KMS-11 (cell line): ENCODE data around the gene FRMPD4.

ENCODE experiments used
- H2AFZ ChIP-seq: fragments of 200-600 bp; sonication (generic); 2 replicates; pipeline ENCODE4 v1.6.1; 2016; ENCODE audit warnings: antibody characterized with exemption, mixed run types, low read depth
- H3K27ac ChIP-seq: fragments of 200-600 bp; sonication (generic); 2 replicates; pipeline ENCODE4 v1.6.1; 2016; ENCODE audit warnings: mild to moderate bottlenecking, mixed run types
- H3K27me3 ChIP-seq: fragments of 200-600 bp; sonication (generic); 2 replicates; pipeline ENCODE4 v1.6.1; 2017; ENCODE audit warnings: mild to moderate bottlenecking, low read depth, mixed run types, moderate library complexity; ENCODE audit not compliant: insufficient read depth
- H3K36me3 ChIP-seq: fragments of 200-600 bp; sonication (generic); 2 replicates; pipeline ENCODE4 v1.6.1; 2017; ENCODE audit warnings: mild to moderate bottlenecking, mixed run types; ENCODE audit not compliant: insufficient read depth
- H3K4me1 ChIP-seq: fragments of 200-600 bp; sonication (generic); 2 replicates; pipeline ENCODE4 v1.6.1; 2016; ENCODE audit warnings: mild to moderate bottlenecking, low read depth, mixed run types; ENCODE audit not compliant: poor library complexity, severe bottlenecking
- H3K4me2 ChIP-seq: fragments of 200-600 bp; sonication (generic); 2 replicates; pipeline ENCODE4 v1.7.0; 2016; ENCODE audit warnings: mild to moderate bottlenecking, mixed run types
- H3K4me3 ChIP-seq: fragments of 200-600 bp; sonication (generic); IDR thresholded peaks from 2 replicates; pipeline ENCODE4 v1.6.1; 2017; ENCODE audit warnings: low read depth, low read length, mixed read lengths; ENCODE audit not compliant: insufficient read depth
- H3K79me2 ChIP-seq: fragments of 200-600 bp; sonication (generic); 2 replicates; pipeline ENCODE4 v1.6.1; 2016; ENCODE audit warnings: low read depth, mixed run types; ENCODE audit not compliant: insufficient read depth
- H3K9ac ChIP-seq: fragments of 200-600 bp; sonication (generic); 2 replicates; pipeline ENCODE4 v1.6.1; 2016; ENCODE audit warnings: mild to moderate bottlenecking, mixed run types
- H4K20me1 ChIP-seq: fragments of 200-600 bp; sonication (generic); 2 replicates; pipeline ENCODE4 v1.6.1; 2016; ENCODE audit warnings: mild to moderate bottlenecking, mixed run types; ENCODE audit not compliant: insufficient read depth
- CTCF ChIP-seq: fragments of 200-600 bp; sonication (generic); conservative IDR thresholded peaks from 2 replicates; pipeline ENCODE4 v1.6.1; 2017; ENCODE audit warnings: low read depth, mild to moderate bottlenecking, antibody characterized with exemption, low read length, moderate library complexity, mixed read lengths

FRMPD4 gene

GRCh38 chrX:12240491-12240890 is 102.2 kb downstream of the FRMPD4 start:
- no peak for TF ChIP-seq CTCF
- H3K27me3 ChIP-seq, result no peaks in the 10 kb centered on the region
- no peak overlapping the region for H3K9ac ChIP-seq
- no peak overlapping the region for H3K4me3 ChIP-seq
- no peaks in the 10 kb centered on the region for H3K79me2 ChIP-seq
- H4K20me1 ChIP-seq, result no peaks in the 10 kb centered on the region
- no peaks in the 10 kb centered on the region for H3K4me1 ChIP-seq
- no peak overlapping the region for H3K27ac ChIP-seq
- no peaks in the 10 kb centered on the region for H3K36me3 ChIP-seq
- no peak overlapping the region for H3K4me2 ChIP-seq
- H2AFZ ChIP-seq, result no peak overlapping the region

GRCh38 chrX:12241026-12241425 is 102.8 kb downstream of the FRMPD4 start:
- H3K4me3 ChIP-seq, result no peak overlapping the region
- no peak overlapping the region for H3K27ac ChIP-seq
- H3K4me1 ChIP-seq, result no peaks in the 10 kb centered on the region
- no peak overlapping the region for H3K4me2 ChIP-seq
- no peaks in the 10 kb centered on the region for H3K27me3 ChIP-seq
- TF ChIP-seq CTCF, result no peak
- no peaks in the 10 kb centered on the region for H3K79me2 ChIP-seq
- H2AFZ ChIP-seq, result no peak overlapping the region
- no peaks in the 10 kb centered on the region for H3K36me3 ChIP-seq
- H4K20me1 ChIP-seq, result no peaks in the 10 kb centered on the region
- no peak overlapping the region for H3K9ac ChIP-seq

- Histone ChIP-seq H3K36me3 (no peaks in the 10 kb centered on the region), H4K20me1 (no peaks in the 10 kb centered on the region), H3K4me3 (no peak overlapping the region), H3K4me2 (no peak overlapping the region), H3K27ac (no peak overlapping the region), H3K27me3 (no peaks in the 10 kb centered on the region), H2AFZ (no peak overlapping the region), H3K9ac (no peak overlapping the region), H3K4me1 (no peaks in the 10 kb centered on the region), H3K79me2 (no peaks in the 10 kb centered on the region)
- TF ChIP-seq CTCF, result no peak
Measured at GRCh38 chrX:12245650-12246645, 107.7 kb downstream of the FRMPD4 start.

GRCh38 chrX:12249997-12250396 is 111.7 kb downstream of the FRMPD4 start:
- Histone ChIP-seq H3K27me3 (no peaks in the 10 kb centered on the region), H3K27ac (no peak overlapping the region), H3K36me3 (no peaks in the 10 kb centered on the region), H3K4me3 (no peak overlapping the region), H2AFZ (no peak overlapping the region), H3K79me2 (no peaks in the 10 kb centered on the region), H3K4me1 (no peaks in the 10 kb centered on the region), H3K4me2 (no peak overlapping the region), H4K20me1 (no peaks in the 10 kb centered on the region), H3K9ac (no peak overlapping the region)
- no peak for TF ChIP-seq CTCF
